OCI-LY1 (cell line): ENCODE measurements around the gene SAP30L.

Experiments
- H2AFZ ChIP-seq: fragments of 200-600 bp; sonication (generic), shearing (Covaris generic); 2 replicates; pipeline ENCODE4 v1.6.0; 2014; ENCODE audit warnings: antibody characterized with exemption, mild to moderate bottlenecking, low read length
- H3F3A ChIP-seq: fragments of 200-600 bp; sonication (generic), shearing (Covaris generic); 2 replicates; pipeline ENCODE4 v1.6.0; 2014; ENCODE audit warnings: mild to moderate bottlenecking, antibody characterized with exemption, low read length, moderate library complexity; ENCODE audit not compliant: insufficient read depth
- H3K27ac ChIP-seq: fragments of 200-600 bp; sonication (generic); 2 replicates; pipeline ENCODE4 v1.5.1; 2014; ENCODE audit warnings: low read length, mixed run types, mild to moderate bottlenecking, low read depth; ENCODE audit not compliant: poor library complexity, severe bottlenecking
- H3K27me3 ChIP-seq: fragments of 200-600 bp; sonication (generic); 2 replicates; pipeline ENCODE4 v1.6.0; 2014; ENCODE audit warnings: antibody characterized with exemption, mild to moderate bottlenecking, low read length, moderate library complexity; ENCODE audit not compliant: insufficient read depth
- H3K36me3 ChIP-seq: fragments of 200-600 bp; sonication (generic); 2 replicates; pipeline ENCODE4 v1.6.1; 2014; ENCODE audit warnings: mild to moderate bottlenecking, antibody characterized with exemption, low read length, moderate library complexity, mixed read lengths; ENCODE audit not compliant: insufficient read depth
- H3K4me1 ChIP-seq: fragments of 200-600 bp; sonication (generic); 2 replicates; pipeline ENCODE4 v1.5.1; 2014; ENCODE audit warnings: mild to moderate bottlenecking, low read length, moderate library complexity; ENCODE audit not compliant: insufficient read depth, severe bottlenecking
- H3K4me2 ChIP-seq: fragments of 200-600 bp; sonication (generic), shearing (Covaris generic); 2 replicates; pipeline ENCODE4 v1.6.1; 2014; ENCODE audit warnings: low read length
- H3K4me3 ChIP-seq: fragments of 200-600 bp; sonication (generic); 2 replicates; pipeline ENCODE4 v1.5.1; 2014; ENCODE audit warnings: low read length, low read depth, mild to moderate bottlenecking, mixed read lengths; ENCODE audit not compliant: poor library complexity, severe bottlenecking
- H3K79me2 ChIP-seq: fragments of 200-600 bp; shearing (Covaris generic); 2 replicates; pipeline ENCODE4 v1.6.1; 2016; ENCODE audit warnings: mixed run types, low read length, mixed read lengths; ENCODE audit not compliant: insufficient read depth
- H3K9ac ChIP-seq: fragments of 200-600 bp; sonication (generic), shearing (Covaris generic); 2 replicates; pipeline ENCODE4 v1.6.1; 2014; ENCODE audit warnings: mild to moderate bottlenecking, low read length, mixed read lengths
- H3K9me2 ChIP-seq: fragments of 200-600 bp; sonication (generic), shearing (Covaris generic); 2 replicates; pipeline ENCODE4 v1.6.1; 2014; ENCODE audit warnings: low read depth, mild to moderate bottlenecking, low read length, mixed read lengths
- H3K9me3 ChIP-seq: fragments of 200-600 bp; shearing (Covaris generic); 2 replicates; pipeline ENCODE4 v1.6.1; 2014; ENCODE audit warnings: low read length, mixed read lengths
- H4K20me1 ChIP-seq: fragments of 200-600 bp; sonication (generic), shearing (Covaris generic); 2 replicates; pipeline ENCODE4 v1.6.0; 2016; ENCODE audit warnings: mild to moderate bottlenecking, low read length; ENCODE audit not compliant: insufficient read depth
- EZH2 ChIP-seq: fragments of 200-600 bp; sonication (generic), shearing (Covaris generic); IDR thresholded peaks from 2 replicates; pipeline ENCODE4 v1.8.0; 2017; ENCODE audit warnings: borderline replicate concordance, mixed run types, mild to moderate bottlenecking, antibody characterized with exemption, low read length, moderate library complexity, mixed read lengths
- TF ChIP-seq, protein P1 (sequence below): fragments of 200-600 bp; sonication (generic), shearing (Covaris generic); IDR thresholded peaks from 2 replicates; pipeline ENCODE4 v1.5.1; 2017; ENCODE audit warnings: mild to moderate bottlenecking, antibody characterized with exemption, low read length, moderate library complexity, mixed read lengths

Gene SAP30L

DNA sequence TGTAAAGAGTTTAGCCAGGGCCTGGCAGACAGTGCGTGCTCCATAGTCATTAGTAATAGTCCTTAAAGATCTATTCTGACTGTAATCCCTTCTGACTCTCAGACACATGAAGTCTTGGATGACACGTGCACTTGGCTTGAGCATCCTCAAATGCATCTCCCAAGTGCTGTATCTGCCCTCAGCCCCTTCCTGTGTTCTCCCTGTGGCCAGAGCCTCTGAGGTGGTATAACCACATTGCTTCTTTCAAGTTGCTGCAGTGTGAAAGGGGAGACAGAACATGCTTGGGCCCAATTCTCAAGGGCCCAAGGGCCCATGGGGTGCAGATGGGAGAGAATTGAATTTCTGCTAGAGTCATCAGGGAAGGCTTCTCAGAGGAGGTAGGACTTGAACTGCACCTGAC lies 62.3 kb downstream of the SAP30L start:
- Histone ChIP-seq H3F3A (no peaks in the 10 kb centered on the region), H2AFZ (no peak overlapping the region), H3K27ac (no peak overlapping the region), H3K9ac (no peak overlapping the region), H3K9me3 (no peaks in the 10 kb centered on the region), H3K36me3 (no peaks in the 10 kb centered on the region), H3K79me2 (no peaks in the 10 kb centered on the region), H3K4me1 (peaks cover 7% of the 10 kb centered on the region), H3K9me2 (no peaks in the 10 kb centered on the region), H3K4me2 (no peak overlapping the region), H3K27me3 (no peaks in the 10 kb centered on the region), H4K20me1 (no peaks in the 10 kb centered on the region), H3K4me3 (no peak overlapping the region)
- no peak for TF ChIP-seq EZH2
- TF ChIP-seq, protein P1, sequence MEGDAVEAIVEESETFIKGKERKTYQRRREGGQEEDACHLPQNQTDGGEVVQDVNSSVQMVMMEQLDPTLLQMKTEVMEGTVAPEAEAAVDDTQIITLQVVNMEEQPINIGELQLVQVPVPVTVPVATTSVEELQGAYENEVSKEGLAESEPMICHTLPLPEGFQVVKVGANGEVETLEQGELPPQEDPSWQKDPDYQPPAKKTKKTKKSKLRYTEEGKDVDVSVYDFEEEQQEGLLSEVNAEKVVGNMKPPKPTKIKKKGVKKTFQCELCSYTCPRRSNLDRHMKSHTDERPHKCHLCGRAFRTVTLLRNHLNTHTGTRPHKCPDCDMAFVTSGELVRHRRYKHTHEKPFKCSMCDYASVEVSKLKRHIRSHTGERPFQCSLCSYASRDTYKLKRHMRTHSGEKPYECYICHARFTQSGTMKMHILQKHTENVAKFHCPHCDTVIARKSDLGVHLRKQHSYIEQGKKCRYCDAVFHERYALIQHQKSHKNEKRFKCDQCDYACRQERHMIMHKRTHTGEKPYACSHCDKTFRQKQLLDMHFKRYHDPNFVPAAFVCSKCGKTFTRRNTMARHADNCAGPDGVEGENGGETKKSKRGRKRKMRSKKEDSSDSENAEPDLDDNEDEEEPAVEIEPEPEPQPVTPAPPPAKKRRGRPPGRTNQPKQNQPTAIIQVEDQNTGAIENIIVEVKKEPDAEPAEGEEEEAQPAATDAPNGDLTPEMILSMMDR: no peak

DNA sequence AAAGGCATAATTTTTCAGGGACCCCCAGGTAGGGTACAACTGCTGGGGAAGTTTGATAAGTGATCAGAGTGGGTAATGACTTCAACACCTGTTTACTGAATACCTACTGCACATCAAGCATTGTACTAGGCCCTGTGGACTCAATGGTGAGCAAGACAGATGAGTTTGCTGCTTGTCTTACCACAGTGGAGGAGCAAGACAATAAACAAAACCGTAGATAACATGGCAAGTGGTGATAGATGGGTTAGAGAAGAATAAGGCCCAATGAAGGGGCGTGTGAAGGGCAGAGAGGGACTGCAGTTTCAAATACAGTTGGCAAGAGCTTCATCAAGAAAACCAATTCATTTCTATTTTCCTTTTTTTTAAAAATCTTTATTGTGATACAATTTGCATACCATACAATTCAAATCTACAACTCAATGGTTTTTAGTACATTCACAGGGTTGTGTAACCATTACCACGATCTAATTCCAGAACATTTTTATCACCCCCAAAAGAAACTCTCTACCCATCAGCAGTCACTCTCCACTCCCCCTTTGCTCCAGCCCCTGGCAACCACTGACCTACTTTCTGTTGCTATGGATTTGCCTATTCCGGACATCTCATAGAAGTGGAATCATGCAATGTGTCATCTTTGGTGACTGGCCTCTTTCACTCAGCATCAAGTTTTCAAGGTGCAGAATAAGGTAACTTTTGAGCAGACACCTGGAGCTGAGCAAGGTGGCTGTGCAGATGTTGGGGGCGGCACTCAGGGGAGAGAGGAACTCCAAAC lies 64.2 kb downstream of the SAP30L start:
- H3K9me2 ChIP-seq: no peaks in the 10 kb centered on the region
- no peaks in the 10 kb centered on the region for H3K27me3 ChIP-seq
- no peaks in the 10 kb centered on the region for H3K36me3 ChIP-seq
- H3K9me3 ChIP-seq: no peaks in the 10 kb centered on the region
- H3K27ac ChIP-seq: no peak overlapping the region
- no peak overlapping the region for H3K4me3 ChIP-seq
- H3K9ac ChIP-seq: no peak overlapping the region
- no peaks in the 10 kb centered on the region for H3K79me2 ChIP-seq
- no peaks in the 10 kb centered on the region for H4K20me1 ChIP-seq
- no peak overlapping the region for H2AFZ ChIP-seq
- H3K4me1 ChIP-seq: no peaks in the 10 kb centered on the region
- H3F3A ChIP-seq: no peaks in the 10 kb centered on the region
- no peak overlapping the region for H3K4me2 ChIP-seq
- TF ChIP-seq, protein P1: no peak
- TF ChIP-seq EZH2: no peak
